ENCODE data around the gene RUNX3.
A peak's percentile ranks its signal among the peaks of the same experiment; 100 is the strongest.

GRCh38 chr1:24932284-24932683 lies 2.2 kb upstream of the RUNX3 start:
- TF ChIP-seq TCF12 (IDR thresholded peaks at IDR 0.05), result no peak
- peak; percentile 69 for TF ChIP-seq RAD21 (IDR thresholded peaks at IDR 0.05; ENCODE audit: low read length)
- no peak for TF ChIP-seq CHD2 (IDR thresholded peaks at IDR 0.05; ENCODE audit: low read length, partially characterized antibody)
- no peak for TF ChIP-seq RFX5 (IDR thresholded peaks at IDR 0.05; ENCODE audit: low read length)
- peak; percentile 53 for TF ChIP-seq CTCF (IDR thresholded peaks at IDR 0.05)
